SK-N-SH (cell line): ENCODE data around the gene SPINT1. TPM values are rescaled to one million over a fixed set of nuclear protein-coding genes. Genes with fewer than 3 reads are reported as not detected.
A peak's percentile ranks its signal among the peaks of the same experiment; 100 is the strongest.

Source experiments
- CTCF ChIA-PET: fragments of 300-600, 350-600 bp; formaldehyde crosslinking; extraction: SDS; loops from one replicate; lab custom pipeline; 2021; lab: Yijun Ruan, JAX
- POLR2A ChIA-PET: fragments of 350-600 bp; sonication (Branson Sonifier 250); formaldehyde crosslinking; extraction: SDS; loops from one replicate; lab custom pipeline; 2020; ENCODE audit warnings: antibody characterized with exemption, inconsistent platforms; lab: Yijun Ruan, JAX
- DNase-seq: peaks from one replicate; pipeline ENCODE4 v3.0.0; 2012
- H2AFZ ChIP-seq: fragments of 200-600 bp; sonication (generic); 2 replicates; pipeline ENCODE4 v1.8.1; 2016; ENCODE audit warnings: antibody characterized with exemption, mild to moderate bottlenecking, low read depth
- H3F3A ChIP-seq: fragments of 200-600 bp; sonication (generic); replicated peaks from 2 replicates; pipeline ENCODE3; 2016; ENCODE audit warnings: antibody characterized with exemption, mild to moderate bottlenecking; ENCODE audit not compliant: insufficient read depth
- H3K27ac ChIP-seq, 2 experiments: fragments of 200-500 bp in 1 of 2; fragments of 200-600 bp in 1 of 2; sonication (Bioruptor generic) in 1 of 2; sonication (generic), shearing (Covaris generic) in 1 of 2; 2 replicates each; pipeline versions ENCODE4 v1.5.1 to v1.6.1; 2014 to 2016; ENCODE audit warnings: low read depth in 2 of 2, inconsistent platforms in 1 of 2, low read length in 1 of 2, mild to moderate bottlenecking in 1 of 2, mixed read lengths in 1 of 2
- H3K27me3 ChIP-seq: fragments of 200-600 bp; sonication (generic), shearing (Covaris generic); 2 replicates; pipeline ENCODE4 v1.6.1; 2016; ENCODE audit warnings: mixed run types; ENCODE audit not compliant: insufficient read depth
- H3K36me3 ChIP-seq, 2 experiments: fragments of 200-500 bp in 1 of 2; fragments of 200-600 bp in 1 of 2; sonication (Bioruptor generic) in 1 of 2; sonication (generic) in 1 of 2; replicated peaks in 1 of 2; 2 replicates each; pipeline versions ENCODE3 to v1.5.1; 2014 to 2016; ENCODE audit warnings: low read length in 1 of 2, mild to moderate bottlenecking in 1 of 2; ENCODE audit not compliant: insufficient read depth in 2 of 2, control insufficient read depth in 1 of 2
- H3K4me1 ChIP-seq, 2 experiments: fragments of 200-500 bp in 1 of 2; fragments of 200-600 bp in 1 of 2; sonication (Bioruptor generic) in 1 of 2; sonication (generic), shearing (Covaris generic) in 1 of 2; 2 replicates each; pipeline versions ENCODE4 v1.5.1 to v1.6.1; 2014 to 2016; ENCODE audit warnings: low read depth in 1 of 2, low read length in 1 of 2, mixed run types in 1 of 2; ENCODE audit not compliant: insufficient read depth in 2 of 2, control insufficient read depth in 1 of 2
- H3K4me2 ChIP-seq: fragments of 200-600 bp; sonication (generic), shearing (Covaris generic); 2 replicates; pipeline ENCODE4 v1.6.1; 2017; ENCODE audit warnings: mixed run types
- H3K4me3 ChIP-seq, 2 experiments: fragments of 200-500 bp in 1 of 2; fragments of 200-600 bp in 1 of 2; sonication (Bioruptor generic) in 1 of 2; sonication (generic), shearing (Covaris generic) in 1 of 2; 2 replicates each; pipeline versions ENCODE4 v1.5.1 to v1.8.1; 2014 to 2016; ENCODE audit warnings: low read depth in 2 of 2, inconsistent platforms in 1 of 2, low read length in 1 of 2, mild to moderate bottlenecking in 1 of 2, mixed read lengths in 1 of 2, moderate library complexity in 1 of 2
- H3K79me2 ChIP-seq: fragments of 200-600 bp; sonication (generic); 2 replicates; pipeline ENCODE4 v1.8.1; 2017; ENCODE audit warnings: mild to moderate bottlenecking; ENCODE audit not compliant: insufficient read depth
- H3K9ac ChIP-seq: fragments of 200-600 bp; sonication (generic); 2 replicates; pipeline ENCODE4 v1.6.1; 2017; ENCODE audit warnings: mixed run types
- H3K9me2 ChIP-seq: fragments of 200-600 bp; sonication (generic); 2 replicates; pipeline ENCODE4 v1.6.1; 2017; ENCODE audit warnings: mixed run types
- H3K9me3 ChIP-seq: fragments of 200-600 bp; sonication (generic); 2 replicates; pipeline ENCODE4 v1.6.1; 2017; ENCODE audit warnings: mixed run types, mild to moderate bottlenecking, moderate library complexity
- H4K20me1 ChIP-seq: fragments of 200-600 bp; sonication (generic); 2 replicates; pipeline ENCODE4 v1.6.1; 2017; ENCODE audit warnings: mild to moderate bottlenecking, mixed run types; ENCODE audit not compliant: insufficient read depth
- CTCF ChIP-seq: fragments of 200-600 bp; sonication (generic); IDR thresholded peaks from 2 replicates; pipeline ENCODE4 v1.6.1; 2017; ENCODE audit warnings: antibody characterized with exemption, mild to moderate bottlenecking, moderate library complexity
- ELF1 ChIP-seq: IDR thresholded peaks from 2 replicates; pipeline ENCODE4 v1.4.0; 2012
- FOXJ3 ChIP-seq: sonication (generic); formaldehyde crosslinking; IDR thresholded peaks from 2 replicates; pipeline ENCODE4 v1.5.1; 2020; ENCODE audit warnings: mild to moderate bottlenecking, missing genetic modification reagents
- MEF2A ChIP-seq: IDR thresholded peaks from 2 replicates; pipeline ENCODE4 v1.4.0; 2012; ENCODE audit warnings: low read depth, borderline replicate concordance
- RAD21 ChIP-seq: IDR thresholded peaks from 2 replicates; pipeline ENCODE4 v1.6.1; 2012; ENCODE audit warnings: mild to moderate bottlenecking, low read length
- RCOR1 ChIP-seq: fragments of 150-350 bp; IDR thresholded peaks from 2 replicates; pipeline ENCODE4 v1.6.1; 2017; ENCODE audit warnings: antibody characterized with exemption, low read length
- RXRA ChIP-seq: IDR thresholded peaks from 2 replicates; pipeline ENCODE4 v1.4.0; 2012; ENCODE audit warnings: low read depth, mild to moderate bottlenecking, borderline replicate concordance
- SMC3 ChIP-seq: IDR thresholded peaks from 2 replicates; pipeline ENCODE4 v1.6.1; 2012; ENCODE audit warnings: low read depth, low read length, improper control_type of control experiment
- TCF12 ChIP-seq: IDR thresholded peaks from 2 replicates; pipeline ENCODE4 v1.4.0; 2012
- ZBTB33 ChIP-seq: IDR thresholded peaks from 2 replicates; pipeline ENCODE4 v1.4.0; 2012; ENCODE audit warnings: low read depth, borderline replicate concordance
- WGBS: methylation state at CpG from one replicate; pipeline ENCODE4 v1.1.6; 2017; ENCODE audit warnings: low lambda C conversion rate; 5-methylcytosine and 5-hydroxymethylcytosine counted together
- polyA plus RNA-seq, 3 experiments: library from polyadenylated mRNA; depleted of rRNA; stranded (reverse); fragments of >200 nt; gene quantifications; 2 replicates each; pipeline ENCODE4 v1.2.3, GENCODE V29; 2012
- TF ChIP-seq, protein P1 (sequence below): IDR thresholded peaks from 2 replicates; pipeline ENCODE4 v1.4.0; 2012; ENCODE audit warnings: low read depth
- TF ChIP-seq, protein P2 (sequence below): IDR thresholded peaks from 2 replicates; pipeline ENCODE4 v1.4.0; 2012; ENCODE audit warnings: low read depth, borderline replicate concordance
- TF ChIP-seq, protein P3 (sequence below): fragments of 150-350 bp; IDR thresholded peaks from 2 replicates; pipeline ENCODE4 v1.6.1; 2017; ENCODE audit warnings: antibody characterized with exemption, low read length, low read depth, borderline replicate concordance
- TF ChIP-seq, protein P4 (sequence below): IDR thresholded peaks from 2 replicates; pipeline ENCODE4; 2012
- TF ChIP-seq, protein P5 (sequence below): fragments of 150-350 bp; IDR thresholded peaks from 2 replicates; pipeline ENCODE4 v1.6.1; 2016; ENCODE audit warnings: mild to moderate bottlenecking, low read depth, low read length

Gene SPINT1
- polyA plus RNA-seq, 1 of the 3 experiments (the other 2 are of a cell fraction) = 2.0 TPM

DNA sequence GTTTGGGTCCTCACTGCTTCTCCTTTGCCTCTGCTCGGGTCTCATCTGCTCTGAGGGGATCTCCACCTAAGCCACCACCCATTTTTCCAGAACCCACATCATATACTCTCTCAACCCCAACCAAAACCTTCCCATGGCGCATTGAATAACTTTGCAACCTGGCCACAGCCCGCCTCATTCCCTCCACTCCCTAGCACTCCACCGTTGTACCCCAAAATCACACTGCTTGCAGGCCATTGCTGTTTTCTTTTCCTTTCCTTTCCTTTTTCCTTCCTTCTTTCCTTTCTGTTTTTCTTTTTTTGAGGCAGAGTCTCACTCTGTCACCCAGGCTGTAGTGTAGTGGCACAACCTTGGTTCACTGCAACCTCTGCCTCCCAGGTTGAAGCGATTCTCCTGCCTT lies 47.3 kb downstream of the SPINT1 start:
- Histone ChIP-seq H3K36me3 (peaks cover 0 to 3% of the 10 kb centered on the region in 2 experiments), H3K4me2 (no peak overlapping the region), H2AFZ (no peak overlapping the region), H3F3A (peaks cover 4% of the 10 kb centered on the region), H3K79me2 (peaks cover 17% of the 10 kb centered on the region), H3K9me2 (no peaks in the 10 kb centered on the region), H3K4me1 (peaks cover 0 to 14% of the 10 kb centered on the region in 2 experiments; a peak in 1 of 4 replicates), H3K27me3 (no peaks in the 10 kb centered on the region), H3K9ac (no peak overlapping the region), H3K9me3 (no peaks in the 10 kb centered on the region), H4K20me1 (peaks cover 6% of the 10 kb centered on the region; the same call in 1 of the 2 replicates), H3K4me3 (no peak overlapping the region), H3K27ac (no peak overlapping the region)
- CTCF ChIA-PET = interaction anchor here (0.9 to 23.8 kb wide), 22 partner anchors 9 to 302 kb away, joined by 3 to 675 read pairs (median 5); partner anchors contain the start of genes DLL4, DNAJC17, RHOV and SPINT1
- TF ChIP-seq, protein P1, sequence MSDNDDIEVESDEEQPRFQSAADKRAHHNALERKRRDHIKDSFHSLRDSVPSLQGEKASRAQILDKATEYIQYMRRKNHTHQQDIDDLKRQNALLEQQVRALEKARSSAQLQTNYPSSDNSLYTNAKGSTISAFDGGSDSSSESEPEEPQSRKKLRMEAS = no peak
- TF ChIP-seq, protein P2, sequence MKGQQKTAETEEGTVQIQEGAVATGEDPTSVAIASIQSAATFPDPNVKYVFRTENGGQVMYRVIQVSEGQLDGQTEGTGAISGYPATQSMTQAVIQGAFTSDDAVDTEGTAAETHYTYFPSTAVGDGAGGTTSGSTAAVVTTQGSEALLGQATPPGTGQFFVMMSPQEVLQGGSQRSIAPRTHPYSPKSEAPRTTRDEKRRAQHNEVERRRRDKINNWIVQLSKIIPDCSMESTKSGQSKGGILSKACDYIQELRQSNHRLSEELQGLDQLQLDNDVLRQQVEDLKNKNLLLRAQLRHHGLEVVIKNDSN = no peak
- TF ChIP-seq MEF2A (no peak), RAD21 (no peak), ELF1 (no peak), RCOR1 (no peak), RXRA (no peak)
- 66% methylated on average over 5 of the region's 5 CpGs for WGBS
- DNase-seq = no peak
- POLR2A ChIA-PET = interaction anchor here (1.1 kb wide), 1 partner anchor 17 kb away, joined by 7 read pairs; the partner anchor contains the start of gene RHOV

DNA sequence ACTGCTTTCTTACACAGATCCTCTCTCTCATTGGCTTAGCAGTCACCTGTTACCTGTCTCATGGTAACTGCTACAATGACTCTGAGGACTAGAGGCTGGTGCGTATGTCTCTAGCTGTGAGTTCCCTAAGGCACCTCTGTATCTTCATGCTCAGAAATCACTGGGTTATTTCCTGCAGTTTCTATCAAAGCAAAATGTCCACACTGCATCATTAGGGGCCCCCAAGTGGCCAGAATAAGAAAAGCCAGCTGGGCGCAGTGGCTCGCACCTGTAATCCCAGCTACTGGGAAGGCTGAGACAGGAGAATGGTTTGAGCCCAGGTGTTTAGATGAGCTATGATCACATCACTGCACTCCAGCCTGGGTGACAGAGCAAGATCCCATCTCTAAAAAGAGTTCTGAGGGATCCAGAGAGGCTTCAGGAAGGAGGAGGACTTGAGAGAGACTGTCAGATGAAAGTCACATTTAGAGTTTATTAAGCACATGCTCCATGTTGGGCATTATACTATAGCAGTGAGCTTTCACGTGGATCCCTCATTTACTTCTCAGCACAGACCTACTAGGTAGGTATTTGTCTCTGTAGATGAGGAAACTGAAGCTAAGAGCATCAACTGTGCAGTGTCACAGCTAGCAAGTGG lies 48.1 kb downstream of the SPINT1 start:
- peaks cover 6% of the 10 kb centered on the region; the same call in 1 of the 2 replicates for H4K20me1 ChIP-seq
- H3K4me2 ChIP-seq = no peak overlapping the region
- WGBS = 8% methylated on average over 4 of the region's 4 CpGs
- H3K9me2 ChIP-seq = no peaks in the 10 kb centered on the region
- no peak overlapping the region; a peak in 1 of 4 replicates for H3K4me3 ChIP-seq
- H3K79me2 ChIP-seq = peaks cover 23% of the 10 kb centered on the region
- ChIA-PET POLR2A (interaction anchor here (1.1 to 1.4 kb wide), 2 partner anchors 18 to 33 kb away, joined by 7 to 12 read pairs; partner anchors contain the start of gene RHOV), CTCF (interaction anchor here (0.6 to 23.8 kb wide), 31 partner anchors 9 to 303 kb away, joined by 3 to 675 read pairs (median 5); partner anchors contain the start of genes DLL4, DNAJC17, RHOV and SPINT1)
- TF ChIP-seq, protein P3, sequence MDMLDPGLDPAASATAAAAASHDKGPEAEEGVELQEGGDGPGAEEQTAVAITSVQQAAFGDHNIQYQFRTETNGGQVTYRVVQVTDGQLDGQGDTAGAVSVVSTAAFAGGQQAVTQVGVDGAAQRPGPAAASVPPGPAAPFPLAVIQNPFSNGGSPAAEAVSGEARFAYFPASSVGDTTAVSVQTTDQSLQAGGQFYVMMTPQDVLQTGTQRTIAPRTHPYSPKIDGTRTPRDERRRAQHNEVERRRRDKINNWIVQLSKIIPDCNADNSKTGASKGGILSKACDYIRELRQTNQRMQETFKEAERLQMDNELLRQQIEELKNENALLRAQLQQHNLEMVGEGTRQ = no peak
- TF ChIP-seq SMC3 = peak; percentile 74
- peak; percentile 86 for TF ChIP-seq CTCF
- TF ChIP-seq, protein P2 = no peak
- TF ChIP-seq TCF12 = peak; percentile 8; the same call in 1 of the 2 replicates
- TF ChIP-seq, protein P4, sequence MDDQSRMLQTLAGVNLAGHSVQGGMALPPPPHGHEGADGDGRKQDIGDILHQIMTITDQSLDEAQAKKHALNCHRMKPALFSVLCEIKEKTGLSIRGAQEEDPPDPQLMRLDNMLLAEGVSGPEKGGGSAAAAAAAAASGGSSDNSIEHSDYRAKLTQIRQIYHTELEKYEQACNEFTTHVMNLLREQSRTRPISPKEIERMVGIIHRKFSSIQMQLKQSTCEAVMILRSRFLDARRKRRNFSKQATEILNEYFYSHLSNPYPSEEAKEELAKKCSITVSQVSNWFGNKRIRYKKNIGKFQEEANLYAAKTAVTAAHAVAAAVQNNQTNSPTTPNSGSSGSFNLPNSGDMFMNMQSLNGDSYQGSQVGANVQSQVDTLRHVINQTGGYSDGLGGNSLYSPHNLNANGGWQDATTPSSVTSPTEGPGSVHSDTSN = no peak
- TF ChIP-seq, protein P5, sequence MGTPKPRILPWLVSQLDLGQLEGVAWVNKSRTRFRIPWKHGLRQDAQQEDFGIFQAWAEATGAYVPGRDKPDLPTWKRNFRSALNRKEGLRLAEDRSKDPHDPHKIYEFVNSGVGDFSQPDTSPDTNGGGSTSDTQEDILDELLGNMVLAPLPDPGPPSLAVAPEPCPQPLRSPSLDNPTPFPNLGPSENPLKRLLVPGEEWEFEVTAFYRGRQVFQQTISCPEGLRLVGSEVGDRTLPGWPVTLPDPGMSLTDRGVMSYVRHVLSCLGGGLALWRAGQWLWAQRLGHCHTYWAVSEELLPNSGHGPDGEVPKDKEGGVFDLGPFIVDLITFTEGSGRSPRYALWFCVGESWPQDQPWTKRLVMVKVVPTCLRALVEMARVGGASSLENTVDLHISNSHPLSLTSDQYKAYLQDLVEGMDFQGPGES = no peak
- TF ChIP-seq FOXJ3 (CRISPR knock-in tag) = no peak
- no peak for TF ChIP-seq ZBTB33
- TF ChIP-seq RAD21 = peak; percentile 81
- peaks cover 0 to 14% of the 10 kb centered on the region in 2 experiments; a peak in 1 of 4 replicates for H3K4me1 ChIP-seq
- no peak overlapping the region for H3K27ac ChIP-seq
- peaks cover 4% of the 10 kb centered on the region for H3F3A ChIP-seq
- H3K36me3 ChIP-seq = peaks cover 3 to 4% of the 10 kb centered on the region in 2 experiments
- H3K27me3 ChIP-seq = no peaks in the 10 kb centered on the region
- DNase-seq = peak; percentile 64
- H3K9ac ChIP-seq = no peak overlapping the region
- H3K9me3 ChIP-seq = no peaks in the 10 kb centered on the region
- no peak overlapping the region for H2AFZ ChIP-seq
